HepG2 (cell line): ENCODE results near the gene NSUN2. TPM values are rescaled to one million over a fixed set of nuclear protein-coding genes. Genes with fewer than 3 reads are reported as not detected.

Source experiments
- CCAR2 ChIP-seq: fragments of 200-400 bp; formaldehyde crosslinking; optimal IDR thresholded peaks from 2 replicates; pipeline ENCODE3; 2018; ENCODE audit warnings: low read depth, mild to moderate bottlenecking, low read length, moderate library complexity
- FOXK2 ChIP-seq: fragments of 450-650 bp; IDR thresholded peaks from 2 replicates; pipeline ENCODE4 v1.6.1; 2016
- FOXM1 ChIP-seq: sonication (generic); formaldehyde crosslinking; IDR thresholded peaks from 2 replicates; pipeline ENCODE4 v1.5.0; 2020; ENCODE audit warnings: missing genetic modification reagents
- ISL2 ChIP-seq: sonication (generic); formaldehyde crosslinking; IDR thresholded peaks from 2 replicates; pipeline ENCODE4 v1.5.0; 2020; ENCODE audit warnings: missing genetic modification reagents
- KDM1A ChIP-seq: IDR thresholded peaks from 2 replicates; pipeline ENCODE4 v1.6.1; 2016; ENCODE audit warnings: missing compliant biosample characterization
- NFAT5 ChIP-seq: sonication (generic); formaldehyde crosslinking; IDR thresholded peaks from 2 replicates; pipeline ENCODE4 v1.4.0; 2020; ENCODE audit warnings: missing genetic modification reagents
- SP4 ChIP-seq: sonication (generic); formaldehyde crosslinking; IDR thresholded peaks from 2 replicates; pipeline ENCODE4 v1.8.1; 2023; ENCODE audit warnings: mild to moderate bottlenecking, missing genetic modification reagents
- ZBTB49 ChIP-seq: sonication (generic); formaldehyde crosslinking; IDR thresholded peaks from 2 replicates; pipeline ENCODE4 v1.4.0; 2020; ENCODE audit warnings: missing genetic modification reagents, borderline replicate concordance
- ZNF230 ChIP-seq: sonication (generic); formaldehyde crosslinking; IDR thresholded peaks from 2 replicates; pipeline ENCODE4 v1.4.0; 2020; ENCODE audit warnings: mild to moderate bottlenecking, missing genetic modification reagents
- ZNF580 ChIP-seq: IDR thresholded peaks from 2 replicates; pipeline ENCODE4 v1.6.1; 2016; ENCODE audit warnings: low read depth, borderline replicate concordance
- ZNF703 ChIP-seq: sonication (generic); formaldehyde crosslinking; IDR thresholded peaks from 2 replicates; pipeline ENCODE4 v1.5.1; 2020; ENCODE audit warnings: missing genetic modification reagents, mild to moderate bottlenecking, moderate library complexity, borderline replicate concordance
- ZNF746 ChIP-seq: sonication (generic); formaldehyde crosslinking; IDR thresholded peaks from 2 replicates; pipeline ENCODE4 v1.8.0; 2022; ENCODE audit warnings: mild to moderate bottlenecking, missing genetic modification reagents
- polyA plus RNA-seq, 8 experiments: library from polyadenylated mRNA; depleted of rRNA in 3 of 8; stranded (reverse) in 7 of 8; unstranded in 1 of 8; fragments of >200 nt; fragmentation: Illumina TruSeq in 4 of 8; extraction: Trizol in 4 of 8; gene quantifications; 2 replicates each; pipeline versions ENCODE4 v1.2.1 to v1.2.3, GENCODE V29; 2011 to 2016; ENCODE audit warnings: low read depth in 4 of 8, missing spikeins in 1 of 8, mixed read lengths in 1 of 8; ENCODE audit not compliant: insufficient read depth in 1 of 8
- total RNA-seq, 5 experiments: library from RNA; depleted of rRNA; stranded (reverse); fragments of >200 nt; fragmentation: Illumina TruSeq; extraction: Trizol; gene quantifications; 2 replicates each; pipeline ENCODE4 v1.2.3, GENCODE V29; 2016; ENCODE audit warnings: low read depth in 1 of 5

The NSUN2 gene
- total and polyA plus RNA-seq, 2 of the 13 experiments (the other 11 are each of a cell fraction or from before 2014, with no cell fraction given), result 51.7 to 69.1 TPM

GRCh38 chr5:6578676-6579343, 54.0 kb downstream of the NSUN2 start (continued):
- TF ChIP-seq NFAT5 (CRISPR knock-in tag), result no peak
- no peak for TF ChIP-seq CCAR2
- no peak for TF ChIP-seq ZBTB49 (CRISPR knock-in tag)
- TF ChIP-seq ZNF746, result no peak
- TF ChIP-seq SP4 (CRISPR knock-in tag), result no peak
- TF ChIP-seq ISL2 (CRISPR knock-in tag), result no peak
- TF ChIP-seq KDM1A (CRISPR knock-in tag), result no peak
- TF ChIP-seq ZNF703 (CRISPR knock-in tag), result no peak
- TF ChIP-seq FOXM1 (CRISPR knock-in tag), result no peak
- TF ChIP-seq ZNF580, result no peak
- no peak for TF ChIP-seq FOXK2
- no peak for TF ChIP-seq ZNF230 (CRISPR knock-in tag)
